Mesodermal cell (in vitro differentiated cells): ENCODE measurements around the gene ZCCHC18. TPM values are rescaled to one million over a fixed set of nuclear protein-coding genes. Genes with fewer than 3 reads are reported as not detected.
A peak's percentile ranks its signal among the peaks of the same experiment; 100 is the strongest.
"Not testable (repeated sequence)": the region's sequence is repeated elsewhere in the genome, so short reads cannot be mapped to it uniquely, and the experiment has no call there.

ENCODE experiments used
- H3K27ac ChIP-seq: 2 replicates; pipeline ENCODE4 v1.7.0; 2013; ENCODE audit warnings: mild to moderate bottlenecking, low read depth, low read length, moderate library complexity; ENCODE audit not compliant: severe bottlenecking
- H3K36me3 ChIP-seq: 2 replicates; pipeline ENCODE4 v1.7.1; 2013; ENCODE audit warnings: mild to moderate bottlenecking, low read length, moderate library complexity; ENCODE audit not compliant: control insufficient read depth, insufficient read depth
- H3K4me1 ChIP-seq: one replicate; pipeline ENCODE4 v1.7.1; 2013; ENCODE audit warnings: mild to moderate bottlenecking, low read length; ENCODE audit not compliant: insufficient read depth, control insufficient read depth, poor library complexity, severe bottlenecking
- H3K4me3 ChIP-seq: 2 replicates; pipeline ENCODE4 v1.7.0; 2013; ENCODE audit warnings: low read length, control low read depth, mild to moderate bottlenecking; ENCODE audit not compliant: insufficient read depth, poor library complexity, severe bottlenecking; ENCODE audit errors: extremely low read depth
- H3K9me3 ChIP-seq: 2 replicates; pipeline ENCODE4 v1.7.1; 2013; ENCODE audit warnings: mild to moderate bottlenecking, low read length, moderate library complexity; ENCODE audit not compliant: control insufficient read depth
- WGBS, 2 experiments: methylation state at CpG; one replicate each; pipeline ENCODE4 v1.1.5; 2013; ENCODE audit warnings: missing lambda C conversion rate in 2 of 2; ENCODE audit not compliant: insufficient coverage in 2 of 2; 5-methylcytosine and 5-hydroxymethylcytosine counted together
- polyA plus RNA-seq, 2 experiments: library from polyadenylated mRNA; stranded (reverse); fragments of 50-300 nt; gene quantifications; one replicate each; pipeline ENCODE4 v1.2.3, GENCODE V29; 2013

Gene ZCCHC18
- 1.9 TPM for polyA plus RNA-seq (2013, experiment 1 of 2)
- 2.2 TPM for polyA plus RNA-seq (2013, experiment 2 of 2)

DNA sequence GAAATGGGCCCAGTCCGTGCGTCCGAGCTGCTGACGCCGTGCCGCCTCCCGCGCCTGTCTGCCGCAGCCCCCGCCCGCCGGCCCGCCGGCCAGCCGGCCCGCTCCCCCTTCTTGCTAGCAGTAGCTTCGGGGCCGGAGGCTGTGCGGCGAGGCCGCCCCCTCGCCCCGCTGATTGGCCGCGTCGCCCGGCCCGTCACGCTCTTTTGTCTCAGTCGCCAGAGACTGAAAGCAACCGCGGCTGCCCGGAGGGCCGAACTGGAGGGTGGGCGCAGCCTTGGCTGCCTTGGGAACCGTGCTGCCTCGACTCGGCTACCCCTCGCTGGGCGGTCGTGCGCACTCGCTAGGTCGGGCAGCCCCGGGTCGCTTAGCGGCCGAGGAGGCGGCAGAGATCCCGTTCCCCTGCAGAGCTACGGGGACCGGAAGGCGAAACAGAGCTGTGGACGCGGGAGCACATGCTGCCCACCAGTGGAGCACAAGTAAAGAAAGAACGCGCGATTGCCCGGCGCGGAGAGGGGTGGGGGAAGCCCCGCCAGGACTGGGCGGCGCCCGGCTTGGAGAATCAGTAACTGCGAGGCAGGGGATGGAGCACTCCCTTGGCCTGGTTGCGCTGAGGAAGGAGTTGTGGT is at the start of gene ZCCHC18:
Gene ZCCHC18 (plus strand): TSS at position 198 of the 626 bp plus-strand sequence. CDS start 1,589 bp downstream, outside the sequence.
- peak within 1 kb of the TSS; percentile 86 for H3K27ac ChIP-seq
- H3K4me3 ChIP-seq = peak within 1 kb of the TSS; percentile 47
- no peaks in the 10 kb centered on the region for H3K4me1 ChIP-seq
- 0% methylated on average over 6 to 15 of the region's 67 CpGs for WGBS, 2 experiments
- no peaks in the 10 kb centered on the region for H3K9me3 ChIP-seq
- no peaks in the 10 kb centered on the region for H3K36me3 ChIP-seq

DNA sequence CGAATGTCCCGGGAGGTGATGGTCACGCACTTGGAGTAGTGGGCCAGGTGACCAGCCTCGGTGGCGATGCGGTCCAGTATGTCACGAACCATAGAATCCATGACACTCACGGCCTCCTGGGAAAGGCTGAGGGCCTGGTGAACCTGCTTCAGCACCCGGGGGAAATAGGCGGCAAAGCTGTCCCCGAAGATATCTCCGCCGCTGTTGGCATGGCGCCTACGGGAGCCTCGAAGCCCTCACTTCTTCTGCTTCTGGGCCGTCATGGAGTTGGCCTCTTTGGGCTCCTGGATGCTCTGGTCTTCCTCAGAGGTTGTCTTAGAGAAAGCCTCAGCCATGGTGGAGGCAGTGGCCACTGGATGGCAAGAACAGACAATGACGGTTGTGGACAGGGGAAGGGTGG is 49.7 kb upstream of the ZCCHC18 start:
- H3K9me3 ChIP-seq, H3K4me1 ChIP-seq, H3K36me3 ChIP-seq, H3K4me3 ChIP-seq, H3K27ac ChIP-seq: not testable (repeated sequence)
- no CpG with 5 or more reads among the region's 18 CpGs for whole genome bisulfite sequencing, 2 experiments

DNA sequence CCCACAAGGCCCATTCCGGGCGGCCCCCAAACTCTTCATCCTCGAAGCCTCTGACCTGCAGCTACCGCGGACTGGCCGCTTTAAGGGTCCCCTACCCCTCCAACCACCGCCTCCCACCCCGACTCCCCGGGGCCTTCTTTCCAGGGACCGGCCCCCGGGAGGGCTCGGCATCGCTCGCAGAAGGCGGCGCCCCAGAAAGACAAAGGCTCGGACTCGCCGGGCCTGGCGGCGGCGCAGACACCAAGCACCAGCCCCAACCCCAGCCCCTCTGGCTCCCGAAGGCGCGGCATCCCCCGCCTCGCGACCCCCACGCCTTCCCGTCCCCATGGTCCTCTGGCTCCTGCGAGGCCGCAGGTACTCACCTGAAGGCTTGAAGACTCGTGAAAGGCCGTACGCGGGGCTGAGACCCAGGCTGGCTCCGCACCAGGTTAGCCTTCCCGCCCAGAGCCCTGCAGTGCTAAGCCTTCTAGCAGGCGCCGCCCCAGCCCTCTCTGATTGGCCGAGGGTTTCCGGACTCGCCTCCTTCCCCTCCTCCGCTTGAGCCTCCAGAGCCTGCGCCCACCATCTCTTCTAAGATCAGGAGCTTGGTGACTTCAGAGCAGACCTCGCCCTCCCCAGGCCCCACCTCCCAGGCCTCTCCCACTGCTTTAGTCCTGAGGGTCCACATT is 36.4 kb upstream of the ZCCHC18 start, which contains the start of gene TMSB15C:
Gene TMSB15C (minus strand): TSS at position 459 of the 668 bp plus-strand sequence.
- not testable (repeated sequence) for H3K9me3 ChIP-seq, H3K4me3 ChIP-seq, H3K36me3 ChIP-seq, H3K27ac ChIP-seq, H3K4me1 ChIP-seq
- no CpG with 5 or more reads among the region's 46 CpGs for WGBS, 2 experiments

DNA sequence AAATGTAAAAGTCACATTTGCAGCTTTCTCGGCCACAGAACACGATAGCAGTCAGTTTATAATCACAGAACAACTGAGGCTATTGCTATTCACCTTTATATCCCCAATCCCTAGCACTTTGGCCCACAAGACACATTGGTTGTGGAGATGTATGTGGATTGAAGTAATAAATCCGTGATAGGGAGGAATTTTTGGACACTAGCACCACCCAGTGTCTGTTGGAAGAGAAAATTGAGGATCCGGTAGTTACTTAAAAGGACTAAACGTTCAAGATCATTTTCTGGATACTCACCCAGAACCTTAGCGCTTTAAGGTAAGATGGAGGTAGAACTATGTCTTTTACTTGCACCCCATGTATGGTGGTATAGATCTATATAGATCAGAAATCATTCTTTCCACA is 34.5 kb upstream of the ZCCHC18 start:
- H3K4me3 ChIP-seq, H3K9me3 ChIP-seq, H3K36me3 ChIP-seq, H3K27ac ChIP-seq, H3K4me1 ChIP-seq: not testable (repeated sequence)
- no CpG with 5 or more reads among the region's 6 CpGs for WGBS, 2 experiments

DNA sequence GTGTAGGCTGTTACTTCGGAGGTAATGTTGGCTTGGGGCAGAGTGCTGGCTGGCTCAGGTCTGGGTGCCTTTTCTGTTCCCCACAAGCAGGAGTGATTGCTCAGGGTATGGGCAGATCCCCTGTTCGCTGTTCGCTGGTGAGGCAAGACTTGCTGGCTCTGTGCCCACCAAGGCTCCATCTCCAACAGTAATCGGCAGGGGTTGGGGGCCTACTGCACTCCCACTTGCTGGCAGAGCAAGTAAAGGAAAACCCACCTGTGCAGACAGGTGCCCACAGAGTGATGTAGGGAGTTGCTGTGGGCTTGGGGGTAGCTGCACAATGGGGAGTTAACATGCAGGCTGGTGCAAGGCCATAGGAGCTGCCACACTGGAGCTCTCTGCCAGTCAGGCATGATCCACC is 28.3 kb upstream of the ZCCHC18 start:
- WGBS, 2 experiments = no CpG with 5 or more reads among the region's 4 CpGs
- Histone ChIP-seq H3K9me3 (no peaks in the 10 kb centered on the region), H3K4me1 (no peaks in the 10 kb centered on the region), H3K4me3 (no peak overlapping the region), H3K36me3 (no peaks in the 10 kb centered on the region), H3K27ac (no peak overlapping the region)

DNA sequence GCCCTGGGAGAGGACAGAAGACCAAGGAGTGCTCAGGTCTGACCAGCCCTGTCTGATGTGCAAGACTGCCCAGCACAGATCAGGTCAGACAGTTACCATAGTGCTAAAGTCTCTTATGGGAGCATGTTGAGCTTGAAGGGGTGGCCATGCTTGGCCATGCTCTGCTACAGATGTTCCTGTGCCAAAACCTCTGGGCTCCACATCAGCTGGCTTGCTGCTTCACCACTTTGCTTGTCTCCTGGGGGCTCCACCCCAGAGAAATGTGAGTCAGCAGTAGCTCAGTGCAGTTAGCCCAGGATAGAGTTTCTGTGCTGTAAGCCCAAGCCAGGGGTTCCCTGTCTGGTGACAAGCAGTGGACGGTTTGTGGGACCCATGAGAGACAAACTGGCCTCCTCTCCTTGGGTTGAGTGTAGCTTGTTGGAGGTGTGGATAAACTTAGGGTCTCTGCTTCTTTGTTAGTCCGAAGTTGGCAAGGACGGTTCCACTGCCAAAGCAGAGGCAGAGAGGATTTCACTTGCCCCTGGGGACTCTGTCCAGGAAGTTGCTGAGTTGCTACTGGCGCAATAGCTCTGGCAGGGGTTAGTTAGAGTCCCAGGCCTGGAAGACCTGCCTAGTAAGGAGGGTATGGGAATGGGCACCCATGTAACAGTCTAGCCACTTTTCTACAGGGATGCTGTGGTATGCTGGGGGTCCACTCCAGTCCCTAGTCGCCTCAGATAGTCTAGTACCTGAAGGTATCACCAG is 27.6 kb upstream of the ZCCHC18 start:
- no peaks in the 10 kb centered on the region for H3K36me3 ChIP-seq
- H3K4me3 ChIP-seq = no peak overlapping the region
- H3K4me1 ChIP-seq = no peaks in the 10 kb centered on the region
- no peak overlapping the region for H3K27ac ChIP-seq
- WGBS, 2 experiments = 100% methylated on average over 2 of the region's 5 CpGs; no CpG with 5 or more reads in 1 of the 2 experiments
- H3K9me3 ChIP-seq = no peaks in the 10 kb centered on the region

DNA sequence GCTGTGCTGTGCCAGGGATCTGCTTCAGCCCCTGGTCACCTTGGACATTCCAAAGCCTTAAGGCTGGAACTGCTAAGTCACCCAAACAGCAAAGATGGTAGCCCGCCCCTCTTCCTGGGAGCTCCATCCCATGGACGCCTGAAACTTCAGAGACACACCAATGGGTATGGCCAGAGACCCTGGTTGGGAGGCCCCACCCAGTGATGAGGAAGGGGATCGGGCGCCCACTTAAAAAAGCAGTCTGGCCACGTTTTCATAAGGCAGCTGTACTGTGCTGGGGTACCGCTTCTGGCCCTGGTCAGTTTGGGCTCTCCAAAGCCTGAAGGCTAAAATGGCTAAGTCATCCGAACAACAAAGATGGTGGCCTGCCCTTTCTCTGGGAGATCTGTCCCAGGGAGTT is 26.8 kb upstream of the ZCCHC18 start:
- 88 to 93% methylated on average over 3 to 5 of the region's 7 CpGs for WGBS, 2 experiments
- Histone ChIP-seq H3K9me3 (no peaks in the 10 kb centered on the region), H3K4me3 (no peak overlapping the region), H3K4me1 (no peaks in the 10 kb centered on the region), H3K27ac (no peak overlapping the region), H3K36me3 (no peaks in the 10 kb centered on the region)

DNA sequence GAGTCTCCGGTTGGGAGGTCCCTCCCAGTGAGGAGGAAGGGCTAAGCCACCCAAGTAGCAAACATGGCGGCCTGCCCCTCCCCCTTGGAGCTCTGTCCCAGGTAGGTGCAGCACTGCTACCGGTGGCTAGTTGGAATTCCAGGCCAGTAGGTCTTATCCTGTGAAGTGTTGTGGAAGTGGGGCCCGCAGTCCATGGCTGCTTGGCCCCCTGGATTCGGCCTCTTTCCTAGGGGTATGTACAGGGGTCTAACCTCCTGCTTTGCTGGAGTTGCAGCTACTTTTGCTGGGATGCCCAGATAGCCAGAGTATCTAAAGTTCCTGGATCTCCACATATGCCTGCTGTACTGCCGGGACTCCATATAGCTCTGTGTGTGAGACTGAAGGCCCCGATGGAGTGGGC is 26.4 kb upstream of the ZCCHC18 start:
- Histone ChIP-seq H3K4me1 (no peaks in the 10 kb centered on the region), H3K9me3 (no peaks in the 10 kb centered on the region), H3K27ac (no peak overlapping the region), H3K4me3 (no peak overlapping the region), H3K36me3 (no peaks in the 10 kb centered on the region)
- 100% methylated on average over 1 to 2 of the region's 7 CpGs for WGBS, 2 experiments

DNA sequence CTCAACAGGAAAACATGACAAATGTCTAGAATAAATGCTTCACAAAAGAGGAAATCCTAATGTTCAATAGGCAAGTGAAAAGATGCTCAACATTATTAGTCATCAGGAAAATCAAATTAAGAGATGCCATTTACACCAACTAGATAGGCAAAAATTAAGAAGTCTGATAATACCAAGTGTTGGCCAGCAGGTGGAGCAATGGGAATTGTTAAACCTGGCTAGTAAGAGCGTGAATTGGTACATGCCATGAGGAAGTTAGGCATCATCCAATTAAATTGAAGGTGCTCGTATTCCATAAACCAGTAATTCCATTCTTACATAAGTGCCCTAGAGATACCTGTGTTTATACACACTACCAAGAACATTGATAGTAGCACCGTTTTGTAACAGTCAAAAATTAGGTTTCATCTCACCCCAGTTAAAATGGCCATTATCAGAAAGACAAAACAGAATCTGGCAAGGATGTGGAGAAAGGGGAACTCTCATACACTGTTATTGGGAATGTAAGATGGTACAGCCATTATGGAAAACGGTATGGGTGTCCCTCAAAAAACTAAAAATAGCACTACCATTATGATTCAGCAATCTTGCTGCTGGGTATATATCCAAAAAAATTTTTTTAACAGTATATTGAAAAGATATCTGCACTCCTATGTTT is 14.0 kb upstream of the ZCCHC18 start:
- Histone ChIP-seq H3K4me3 (no peak overlapping the region), H3K27ac (no peak overlapping the region), H3K4me1 (no peaks in the 10 kb centered on the region), H3K9me3 (no peaks in the 10 kb centered on the region), H3K36me3 (no peaks in the 10 kb centered on the region)
- no CpG with 5 or more reads among the region's 4 CpGs for WGBS, 2 experiments

DNA sequence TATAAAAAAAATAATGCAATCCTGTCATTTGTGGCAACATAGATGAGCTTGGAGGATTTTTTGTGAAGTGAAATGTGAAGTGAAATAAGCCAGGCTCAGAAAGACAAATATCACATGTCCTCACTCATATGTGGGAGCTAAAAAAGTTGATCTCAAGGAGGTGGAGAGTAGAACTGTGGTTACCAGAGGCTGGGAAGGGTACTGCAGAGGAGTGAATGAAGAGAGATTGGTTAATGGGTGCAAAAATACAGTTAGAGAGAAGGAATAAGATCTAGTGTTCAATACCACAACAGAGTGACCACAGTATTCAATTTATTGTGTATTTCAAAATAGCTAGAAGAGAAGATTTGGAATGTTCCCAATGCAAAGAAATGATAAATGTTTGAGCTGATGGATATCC is 13.4 kb upstream of the ZCCHC18 start:
- Histone ChIP-seq H3K36me3 (no peaks in the 10 kb centered on the region), H3K4me1 (no peaks in the 10 kb centered on the region), H3K27ac (no peak overlapping the region), H3K9me3 (no peaks in the 10 kb centered on the region), H3K4me3 (no peak overlapping the region)
